Fibroblast of the aortic adventitia (primary cell): ENCODE data around the gene TPK1. TPM values are rescaled to one million over a fixed set of nuclear protein-coding genes. Genes with fewer than 3 reads are reported as not detected.

ENCODE experiments used
- DNase-seq: peaks from one replicate; pipeline ENCODE4 v3.0.0-alpha.2; 2010; ENCODE audit warnings: low read depth
- H3K4me3 ChIP-seq: 2 replicates; pipeline ENCODE4 v1.5.1; 2011; ENCODE audit warnings: low read depth, mild to moderate bottlenecking, control low read depth, low read length, moderate library complexity
- total RNA-seq: library from RNA; depleted of rRNA; stranded (reverse); fragments of >200 nt; gene quantifications from 2 replicates; pipeline ENCODE4 v1.2.3, GENCODE V29; 2012; ENCODE audit warnings: low replicate concordance
- TF ChIP-seq, protein P1 (sequence below): IDR thresholded peaks from 2 replicates; pipeline ENCODE4 v1.5.1; 2011; ENCODE audit warnings: mild to moderate bottlenecking, low read length, control low read depth, inconsistent platforms; ENCODE audit not compliant: insufficient read depth

Gene TPK1
- total RNA-seq, 1 donor = 7.6 TPM

DNA sequence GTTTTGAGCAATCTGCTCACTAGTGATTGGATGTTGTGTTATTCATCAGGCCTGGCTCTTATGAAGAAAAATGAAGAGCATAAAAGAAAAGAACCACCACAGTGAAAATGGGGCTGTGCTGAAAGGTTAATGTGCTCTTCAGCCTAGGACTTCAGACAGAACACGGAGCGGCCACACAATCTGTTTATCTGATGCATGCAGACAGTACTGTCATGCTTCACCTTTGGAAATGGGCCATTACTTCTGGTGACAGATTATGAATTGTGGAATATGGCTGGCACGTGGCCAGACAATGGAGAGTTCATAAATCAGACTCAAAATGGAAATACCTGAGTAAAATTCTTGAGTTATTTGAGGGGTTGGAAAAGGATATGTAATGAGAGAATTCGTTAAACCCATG is 346.3 kb downstream of the TPK1 start:
- H3K4me3 ChIP-seq = no peak overlapping the region
- TF ChIP-seq, protein P1, sequence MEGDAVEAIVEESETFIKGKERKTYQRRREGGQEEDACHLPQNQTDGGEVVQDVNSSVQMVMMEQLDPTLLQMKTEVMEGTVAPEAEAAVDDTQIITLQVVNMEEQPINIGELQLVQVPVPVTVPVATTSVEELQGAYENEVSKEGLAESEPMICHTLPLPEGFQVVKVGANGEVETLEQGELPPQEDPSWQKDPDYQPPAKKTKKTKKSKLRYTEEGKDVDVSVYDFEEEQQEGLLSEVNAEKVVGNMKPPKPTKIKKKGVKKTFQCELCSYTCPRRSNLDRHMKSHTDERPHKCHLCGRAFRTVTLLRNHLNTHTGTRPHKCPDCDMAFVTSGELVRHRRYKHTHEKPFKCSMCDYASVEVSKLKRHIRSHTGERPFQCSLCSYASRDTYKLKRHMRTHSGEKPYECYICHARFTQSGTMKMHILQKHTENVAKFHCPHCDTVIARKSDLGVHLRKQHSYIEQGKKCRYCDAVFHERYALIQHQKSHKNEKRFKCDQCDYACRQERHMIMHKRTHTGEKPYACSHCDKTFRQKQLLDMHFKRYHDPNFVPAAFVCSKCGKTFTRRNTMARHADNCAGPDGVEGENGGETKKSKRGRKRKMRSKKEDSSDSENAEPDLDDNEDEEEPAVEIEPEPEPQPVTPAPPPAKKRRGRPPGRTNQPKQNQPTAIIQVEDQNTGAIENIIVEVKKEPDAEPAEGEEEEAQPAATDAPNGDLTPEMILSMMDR = no peak
- DNase-seq = no peak

DNA sequence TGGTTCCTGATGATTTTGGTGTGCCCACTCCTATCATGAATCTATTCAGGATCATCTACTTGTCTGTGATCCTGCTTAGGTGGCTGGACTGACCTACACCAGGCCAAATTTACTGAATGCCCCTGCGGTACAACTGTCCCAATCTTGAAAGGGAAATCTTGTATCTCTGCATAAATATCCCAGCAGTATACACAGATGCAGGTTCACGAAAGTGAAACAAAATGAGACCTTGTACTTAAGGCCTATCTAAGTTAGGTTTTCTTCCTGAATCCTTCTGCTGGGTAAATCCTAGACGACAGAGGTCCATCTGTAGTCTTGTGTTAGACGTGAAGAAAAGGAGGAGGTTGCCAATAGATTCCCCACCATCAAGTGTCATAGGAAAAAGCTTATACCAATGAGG is 346.9 kb downstream of the TPK1 start:
- DNase-seq = no peak

DNA sequence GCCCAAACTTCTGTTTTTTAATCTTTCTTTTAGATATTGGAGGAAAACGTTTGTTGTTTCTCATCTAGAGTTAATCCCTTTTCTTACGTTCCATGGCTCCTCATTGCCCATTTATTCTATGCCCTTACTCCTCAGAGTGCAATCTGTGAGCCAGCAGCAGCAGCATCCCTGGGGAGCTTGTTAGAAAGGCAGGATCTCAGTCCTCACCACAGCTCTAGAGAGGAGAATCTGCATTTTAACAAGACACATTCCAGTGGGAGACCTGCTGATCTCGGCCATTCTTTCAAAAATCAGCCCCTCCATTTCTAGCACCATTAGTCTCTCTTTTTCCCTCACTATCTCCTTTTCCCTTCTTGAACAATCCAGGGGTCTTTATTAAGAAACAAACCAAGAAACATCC is 348.0 kb downstream of the TPK1 start:
- DNase-seq = no peak
- TF ChIP-seq, protein P1 = no peak
- H3K4me3 ChIP-seq = no peak overlapping the region

More for the DNA sequence above, 346.9 kb downstream of the TPK1 start:
- TF ChIP-seq, protein P1 = no peak
- no peak overlapping the region for H3K4me3 ChIP-seq

DNA sequence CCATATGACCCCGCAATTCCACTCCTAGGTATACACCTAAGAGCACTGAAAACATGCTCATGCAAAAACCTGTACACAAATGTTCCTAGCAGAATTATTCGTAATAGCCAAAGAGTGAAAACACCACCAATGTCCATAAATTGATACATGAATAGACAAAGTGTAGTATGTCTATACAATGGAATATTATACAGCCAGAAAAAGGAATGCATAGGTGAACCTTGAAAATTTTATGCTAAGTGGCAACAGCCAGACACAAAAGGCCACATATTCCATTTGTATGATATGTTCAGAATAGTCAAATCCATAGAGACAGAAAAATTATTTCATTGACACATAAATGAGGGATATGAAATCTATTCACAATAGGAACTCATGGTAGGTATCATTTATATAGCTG is 351.4 kb downstream of the TPK1 start:
- DNase-seq = no peak
- no peak overlapping the region for H3K4me3 ChIP-seq
- TF ChIP-seq, protein P1 = no peak

DNA sequence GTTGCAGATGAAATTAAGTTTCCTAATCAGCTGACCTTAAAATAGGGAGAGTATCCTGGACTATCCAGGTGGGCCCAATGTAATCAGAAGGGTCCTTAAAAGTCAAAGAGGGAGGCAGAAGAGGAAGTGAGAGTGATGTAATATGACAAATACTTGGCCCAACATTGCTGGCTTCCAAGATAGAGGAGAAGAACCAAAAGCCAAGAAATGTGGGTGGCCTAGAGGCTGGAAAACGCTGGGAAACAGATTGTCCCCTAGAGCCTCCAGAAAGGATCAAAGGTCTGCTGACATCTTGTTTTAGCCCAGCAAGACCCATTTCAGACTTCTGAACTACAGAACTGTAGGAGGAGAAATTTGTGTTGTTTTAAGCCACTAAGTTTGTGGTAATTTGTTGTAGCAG is 352.7 kb downstream of the TPK1 start:
- H3K4me3 ChIP-seq = no peak overlapping the region
- TF ChIP-seq, protein P1 = no peak
- DNase-seq = no peak

DNA sequence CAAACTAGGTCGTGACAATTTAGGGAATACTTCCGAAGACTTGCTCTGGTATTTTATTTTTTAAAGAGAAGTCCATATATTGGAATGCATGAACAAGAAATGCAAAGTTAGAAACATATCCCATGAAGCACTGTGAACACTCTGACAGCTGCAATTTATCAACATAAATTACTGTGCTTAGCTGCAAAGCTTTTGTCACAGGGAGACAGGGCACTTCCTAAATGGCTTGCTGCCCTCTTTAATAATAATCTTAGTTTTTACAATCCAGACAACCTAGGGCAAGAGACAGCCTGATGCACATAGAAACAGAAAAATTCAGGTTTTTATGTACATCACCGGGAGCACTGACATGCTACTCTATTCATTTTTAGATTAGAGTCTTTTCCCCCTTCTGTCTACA is 354.0 kb downstream of the TPK1 start:
- no peak for DNase-seq
- TF ChIP-seq, protein P1 = no peak
- no peak overlapping the region for H3K4me3 ChIP-seq

DNA sequence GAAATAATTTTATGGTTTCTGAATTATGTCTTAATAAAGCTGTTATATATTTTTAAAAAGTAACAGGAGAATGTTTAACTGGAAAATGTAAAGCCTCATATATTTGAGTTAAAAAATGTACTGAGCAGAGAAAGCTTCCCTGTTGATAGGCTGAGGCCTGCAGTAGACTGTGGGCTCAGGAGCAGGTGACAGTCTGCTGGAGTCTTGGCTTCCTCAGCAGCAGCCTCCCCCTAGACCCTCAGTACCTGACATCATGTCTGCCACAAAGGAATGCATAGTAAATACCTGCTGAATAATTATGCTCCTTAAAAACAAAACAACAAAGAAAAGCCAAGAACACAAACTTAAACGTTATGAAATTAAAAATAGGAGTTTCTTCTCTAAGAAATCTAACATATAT is 358.5 kb downstream of the TPK1 start:
- DNase-seq = no peak

More for the DNA sequence above, 358.5 kb downstream of the TPK1 start:
- TF ChIP-seq, protein P1 = no peak
- no peak overlapping the region for H3K4me3 ChIP-seq
